K562 (cell line): ENCODE data around the gene CCDC85B. TPM values are rescaled to one million over a fixed set of nuclear protein-coding genes. Genes with fewer than 3 reads are reported as not detected.

Experiments used
- CBFB ChIP-seq: sonication (generic); formaldehyde crosslinking; IDR thresholded peaks from 2 replicates; pipeline ENCODE4 v1.4.0; 2020; ENCODE audit warnings: mild to moderate bottlenecking, missing genetic modification reagents
- CTCF ChIP-seq, 3 experiments: IDR thresholded peaks in 2 of 3; conservative IDR thresholded peaks in 1 of 3; 2 replicates each; pipeline ENCODE4 v1.5.1; 2011 to 2012; ENCODE audit warnings: low read length in 3 of 3, mild to moderate bottlenecking in 3 of 3, control low read depth in 2 of 3, improper control_type of control experiment in 1 of 3, inconsistent platforms in 1 of 3, low read depth in 1 of 3, mixed read lengths in 1 of 3, moderate library complexity in 1 of 3; ENCODE audit not compliant: insufficient read depth in 2 of 3
- EGR1 ChIP-seq: fragments of 450-650 bp; conservative IDR thresholded peaks from 2 replicates; pipeline ENCODE4 v1.6.1; 2017; ENCODE audit warnings: mild to moderate bottlenecking
- FOXK1 ChIP-seq: sonication (generic); formaldehyde crosslinking; IDR thresholded peaks from 2 replicates; pipeline ENCODE4 v1.8.0; 2022; ENCODE audit warnings: missing genetic modification reagents, mild to moderate bottlenecking, borderline replicate concordance
- JUNB ChIP-seq: fragments of 450-650 bp; formaldehyde crosslinking; conservative IDR thresholded peaks from 2 replicates; pipeline ENCODE4 v1.4.0; 2020; ENCODE audit warnings: mild to moderate bottlenecking
- NFE2L1 ChIP-seq: fragments of 450-650 bp; IDR thresholded peaks from 2 replicates; pipeline ENCODE4 v1.6.1; 2016; ENCODE audit warnings: missing genetic modification characterization, low read depth, mild to moderate bottlenecking, missing compliant biosample characterization, moderate library complexity, borderline replicate concordance
- POLR2B ChIP-seq: fragments of 450-650 bp; IDR thresholded peaks from 2 replicates; pipeline ENCODE4 v1.6.1; 2018; ENCODE audit warnings: low read depth; ENCODE audit not compliant: partially characterized antibody
- TCF7L2 ChIP-seq: fragments of 150-350 bp; IDR thresholded peaks from 2 replicates; pipeline ENCODE4 v1.6.1; 2016; ENCODE audit warnings: low read depth, mild to moderate bottlenecking, low read length, moderate library complexity
- ZBTB40 ChIP-seq, 2 experiments: fragments of 450-650 bp in 1 of 2; sonication (generic) in 1 of 2; formaldehyde crosslinking in 1 of 2; IDR thresholded peaks; 2 replicates each; pipeline versions ENCODE4 v1.7.1 to v1.9.0; 2016 to 2022; ENCODE audit warnings: inconsistent platforms in 1 of 2, mild to moderate bottlenecking in 1 of 2, missing genetic modification reagents in 1 of 2
- ZNF253 ChIP-seq: fragments of 250-450 bp; sonication (Bioruptor Pico); conservative IDR thresholded peaks from 2 replicates; pipeline ENCODE4 v1.6.1; 2021; ENCODE audit warnings: mild to moderate bottlenecking
- polyA plus RNA-seq, 8 experiments: library from polyadenylated mRNA; depleted of rRNA in 4 of 8; stranded (reverse) in 5 of 8; unstranded in 3 of 8; fragments of >200 nt; fragmentation: Nextera tagmentation in 2 of 8; fragmentation: Illumina TruSeq in 1 of 8; extraction: Ambion mirVana in 2 of 8; extraction: Trizol in 1 of 8; gene quantifications; 2 replicates each; pipeline versions ENCODE4 v1.2.1 to v1.2.3, GENCODE V29; 2011 to 2014; ENCODE audit warnings: inconsistent platforms in 1 of 8, missing spikeins in 1 of 8
- total RNA-seq, 7 experiments: library from RNA; depleted of rRNA in 6 of 7; stranded (reverse); fragments of >200 nt in 6 of 7; fragmentation: Illumina TruSeq in 2 of 7; extraction: Trizol in 2 of 7; gene quantifications; 2 replicates each; pipeline versions ENCODE4 v1.2.1 to v1.2.3, GENCODE V29; 2011 to 2021; ENCODE audit warnings: low replicate concordance in 1 of 7

CCDC85B gene
- total and polyA plus RNA-seq, 9 of the 15 experiments (the other 6 are each of a cell fraction or from before 2014, with no cell fraction given) = 0.14 to 138 (median 6.2) TPM

- TF ChIP-seq CTCF (IDR thresholded peaks at IDR 0.05 in 2 of 3, conservative IDR thresholded peaks at IDR 0.05 in 1 of 3; ENCODE audit: insufficient read depth in 2 of 3, low read depth in 1 of 3, low read length in 3 of 3) = no peak
- TF ChIP-seq EGR1 = 0 out of 2 replicates have a peak, but pooled peaks have one; percentile 26
- no peak for TF ChIP-seq NFE2L1 (tag)
- 0 out of 2 replicates have a peak, but pooled peaks have one; percentile 36 for TF ChIP-seq ZBTB40 (IDR thresholded peaks at IDR 0.05)
- TF ChIP-seq ZBTB40 (CRISPR knock-in tag; IDR thresholded peaks at IDR 0.05) = no peak
- no peak for TF ChIP-seq FOXK1 (CRISPR knock-in tag)
- TF ChIP-seq ZNF253 (CRISPR knock-in tag) = no peak
- TF ChIP-seq POLR2B = peak; percentile 12
- TF ChIP-seq JUNB (CRISPR knock-in tag) = no peak
- TF ChIP-seq TCF7L2 = no peak
- no peak for TF ChIP-seq CBFB (CRISPR knock-in tag)
Observed at GRCh38 chr11:65898656-65899355, 8.3 kb downstream of the CCDC85B start (continued).
